Ecto neural progenitor cell (in vitro differentiated cells): Measurements from ENCODE around the gene ZDHHC24.
"Not testable (repeated sequence)": the region's sequence is repeated elsewhere in the genome, so short reads cannot be mapped to it uniquely, and the experiment has no call there.

Source experiments
- DNase-seq: peaks from one replicate; pipeline ENCODE4 v3.0.0-alpha.2; 2018; ENCODE audit warnings: low spot score

The ZDHHC24 gene

GRCh38 chr11:66545701-66546367, at the start of gene ZDHHC24:
ZDHHC24 (minus strand) TSS chr11:66546048; CDS start chr11:66546003, 45 bp downstream.
- peak; percentile 97 for DNase-seq

- no peak for DNase-seq
Measured at GRCh38 chr11:66595245-66595904, 49.5 kb upstream of the ZDHHC24 start.

- no peak for DNase-seq
Measured at GRCh38 chr11:66593650-66594049, 47.8 kb upstream of the ZDHHC24 start.

- no peak for DNase-seq
Measured at GRCh38 chr11:66593303-66593635, 47.4 kb upstream of the ZDHHC24 start.

GRCh38 chr11:66592457-66593302, 46.8 kb upstream of the ZDHHC24 start, which contains the start of the genes CCDC87 and CCS:
CCDC87 (minus strand) TSS chr11:66593063; CDS start chr11:66593015, 48 bp downstream.
CCS (plus strand) TSS chr11:66593185; CDS start chr11:66593262, 77 bp downstream.
- peak; percentile 98 for DNase-seq

GRCh38 chr11:66591175-66591574, 45.3 kb upstream of the ZDHHC24 start:
- DNase-seq: no peak

GRCh38 chr11:66589996-66590675, 44.3 kb upstream of the ZDHHC24 start:
- no peak for DNase-seq

- not testable (repeated sequence) for DNase-seq
Measured at GRCh38 chr11:66589315-66589714, 43.5 kb upstream of the ZDHHC24 start.

GRCh38 chr11:66586136-66586535, 40.3 kb upstream of the ZDHHC24 start:
- no peak for DNase-seq

- not testable (repeated sequence) for DNase-seq
Measured at GRCh38 chr11:66585447-66585846, 39.6 kb upstream of the ZDHHC24 start.

GRCh38 chr11:66582565-66583147, 36.8 kb upstream of the ZDHHC24 start:
- not testable (repeated sequence) for DNase-seq

- DNase-seq: no peak
Measured at GRCh38 chr11:66581261-66581660, 35.4 kb upstream of the ZDHHC24 start.

GRCh38 chr11:66580803-66581202, 35.0 kb upstream of the ZDHHC24 start:
- DNase-seq: no peak

GRCh38 chr11:66579017-66579606, 33.3 kb upstream of the ZDHHC24 start:
- DNase-seq: peak; percentile 88

- DNase-seq: no peak
Measured at GRCh38 chr11:66570850-66571180, 25.0 kb upstream of the ZDHHC24 start.

GRCh38 chr11:66570079-66570849, 24.4 kb upstream of the ZDHHC24 start:
- DNase-seq: no peak

- no peak for DNase-seq
Measured at GRCh38 chr11:66569076-66569475, 23.2 kb upstream of the ZDHHC24 start.

- peak; percentile 63 for DNase-seq
Measured at GRCh38 chr11:66568124-66568916, 22.5 kb upstream of the ZDHHC24 start, which contains the start of gene CTSF. CTSF (minus strand) TSS chr11:66568606; CDS start chr11:66568486, 120 bp downstream.

- no peak for DNase-seq
Measured at GRCh38 chr11:66567787-66568123, 21.9 kb upstream of the ZDHHC24 start.

GRCh38 chr11:66566221-66566620, 20.4 kb upstream of the ZDHHC24 start:
- no peak for DNase-seq
